Measurements from ENCODE around the gene NATD1. TPM values are rescaled to one million over a fixed set of nuclear protein-coding genes. Genes with fewer than 3 reads are reported as not detected.

The NATD1 gene
- total RNA-seq, 8 experiments from 2014 or later: 3.6 to 10.8 (median 4.9) TPM

DNA sequence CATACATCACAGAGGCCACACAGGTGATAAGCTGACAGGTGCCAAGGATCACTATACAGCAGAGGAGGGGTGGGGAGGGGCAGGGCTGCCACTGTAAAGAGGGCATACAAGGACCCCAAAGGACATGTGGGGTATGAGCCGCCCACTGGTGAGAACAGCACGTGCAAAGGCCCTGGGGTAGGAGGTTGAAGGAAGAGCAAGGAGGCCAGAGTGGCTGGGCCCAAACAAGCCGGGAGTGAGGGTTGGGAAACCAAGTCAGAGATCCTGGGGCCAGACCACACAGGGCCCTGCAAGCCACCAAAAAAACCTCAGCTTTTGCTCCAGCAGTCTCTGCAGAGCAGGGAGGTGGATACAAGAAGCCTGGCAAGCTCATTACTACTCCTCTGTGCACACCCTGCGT lies 6.5 kb downstream of the NATD1 start:
- peaks cover 8 to 17% of the 10 kb centered on the region in 2 donors for H3K4me1 ChIP-seq (replicated peaks in 1 of 2)
- H3K4me3 ChIP-seq: no peak overlapping the region
- WGBS, 10 experiments: 67 to 80% (median 74%) methylated on average over 1 to 3 of the region's 4 CpGs; no CpG with 5 or more reads in 7 of the 10 experiments
- ATAC-seq (replicated peaks in 6 of 8): no peak
- in situ Hi-C loops (cut with MboI; ENCODE audit: low pct_unique_long_range_greater_than_20kb in 2 of 9, low sequenced_read_pairs in 9 of 9, unreplicated experiment in 9 of 9): loop anchor here in 1 of 9 experiments (25.0 kb wide), 1 partner anchor 109 kb away; the partner anchor contains the start of gene DHRS7B
- H3K27ac ChIP-seq: no peak overlapping the region

DNA sequence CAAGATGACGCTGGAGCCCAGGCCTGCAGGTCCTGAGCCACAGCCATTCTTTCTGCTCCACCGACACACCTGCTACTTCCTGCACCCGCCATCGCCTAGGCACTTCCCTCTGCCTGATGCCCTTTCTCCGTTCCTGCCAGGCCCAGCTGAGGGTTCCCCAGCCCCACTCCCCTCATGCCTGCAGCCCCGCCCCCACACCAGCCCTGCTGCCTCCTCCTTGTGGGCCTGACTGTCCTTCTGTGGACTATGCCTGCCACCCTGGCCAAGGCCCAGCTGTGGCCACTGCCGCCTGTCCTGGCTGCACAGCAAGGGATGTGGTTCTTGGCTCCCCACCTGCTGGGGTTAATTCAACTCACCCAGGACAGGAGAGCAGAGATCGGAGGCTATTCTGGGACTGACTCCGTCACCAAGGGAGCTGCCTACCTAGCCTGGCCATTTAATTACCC lies 7.5 kb downstream of the NATD1 start:
- Histone ChIP-seq H3K4me1 (replicated peaks in 1 of 2) (peaks cover 16 to 25% of the 10 kb centered on the region in 2 donors), H3K27ac (no peak overlapping the region), H3K4me3 (no peak overlapping the region)
- in situ Hi-C loops (cut with MboI; ENCODE audit: low pct_unique_long_range_greater_than_20kb in 2 of 9, low sequenced_read_pairs in 9 of 9, unreplicated experiment in 9 of 9): loop anchor here in 1 of 9 experiments (25.0 kb wide), 1 partner anchor 108 kb away; the partner anchor contains the start of gene DHRS7B
- ATAC-seq (replicated peaks in 6 of 8): no peak
- WGBS, 10 experiments: 80 to 100% (median 100%) methylated on average over 1 to 2 of the region's 9 CpGs; no CpG with 5 or more reads in 7 of the 10 experiments

DNA sequence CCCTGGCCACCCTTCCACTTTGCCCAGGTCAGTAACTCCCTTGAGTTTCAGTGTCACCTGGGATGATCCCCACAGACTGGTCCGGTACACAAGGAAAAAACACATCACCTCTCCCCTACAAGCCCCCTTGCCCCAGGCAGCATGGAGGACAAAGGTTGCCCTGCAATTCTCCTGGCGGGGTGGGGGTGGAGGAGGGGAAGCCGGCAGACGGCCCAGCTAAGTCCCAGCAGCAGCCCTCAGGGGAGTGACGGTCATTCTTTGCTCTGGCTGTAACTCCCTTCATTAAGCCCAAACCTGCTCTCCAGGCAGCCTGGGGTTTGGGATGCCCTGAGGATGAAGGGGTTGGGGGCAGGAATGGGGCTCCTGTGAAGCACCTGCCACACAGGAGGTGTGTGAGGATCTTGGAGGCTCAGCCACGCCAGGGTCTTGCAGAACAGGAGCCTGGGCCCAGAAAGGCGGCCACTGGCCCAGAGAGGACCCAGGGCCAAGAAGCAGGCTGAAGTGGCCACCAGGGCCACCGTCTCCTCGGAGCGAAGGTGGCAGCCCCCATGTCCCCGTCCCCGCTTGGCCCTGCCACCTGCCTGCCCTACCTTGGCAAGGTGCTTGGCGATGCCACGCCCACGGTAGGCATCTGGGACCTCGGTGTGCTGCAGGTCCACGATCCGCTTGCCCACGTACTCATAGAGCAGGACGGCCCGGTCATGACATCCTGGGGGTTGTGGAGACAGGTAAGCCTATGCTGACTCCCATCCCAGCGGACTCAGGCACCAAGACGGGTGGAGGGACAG lies 9.5 kb downstream of the NATD1 start:
- Histone ChIP-seq H3K4me3 (no peak overlapping the region), H3K27ac (no peak overlapping the region), H3K4me1 (replicated peaks in 1 of 2) (peaks cover 16 to 24% of the 10 kb centered on the region in 2 donors)
- no peak for ATAC-seq (replicated peaks in 6 of 8)
- in situ Hi-C loops (cut with MboI; ENCODE audit: low pct_unique_long_range_greater_than_20kb in 2 of 9, low sequenced_read_pairs in 9 of 9, unreplicated experiment in 9 of 9): loop anchor here in 1 of 9 experiments (25.0 kb wide), 1 partner anchor 106 kb away; the partner anchor contains the start of gene DHRS7B
- 56 to 100% (median 80%) methylated on average over 1 to 5 of the region's 23 CpGs; no CpG with 5 or more reads in 5 of the 10 experiments for WGBS, 10 experiments

DNA sequence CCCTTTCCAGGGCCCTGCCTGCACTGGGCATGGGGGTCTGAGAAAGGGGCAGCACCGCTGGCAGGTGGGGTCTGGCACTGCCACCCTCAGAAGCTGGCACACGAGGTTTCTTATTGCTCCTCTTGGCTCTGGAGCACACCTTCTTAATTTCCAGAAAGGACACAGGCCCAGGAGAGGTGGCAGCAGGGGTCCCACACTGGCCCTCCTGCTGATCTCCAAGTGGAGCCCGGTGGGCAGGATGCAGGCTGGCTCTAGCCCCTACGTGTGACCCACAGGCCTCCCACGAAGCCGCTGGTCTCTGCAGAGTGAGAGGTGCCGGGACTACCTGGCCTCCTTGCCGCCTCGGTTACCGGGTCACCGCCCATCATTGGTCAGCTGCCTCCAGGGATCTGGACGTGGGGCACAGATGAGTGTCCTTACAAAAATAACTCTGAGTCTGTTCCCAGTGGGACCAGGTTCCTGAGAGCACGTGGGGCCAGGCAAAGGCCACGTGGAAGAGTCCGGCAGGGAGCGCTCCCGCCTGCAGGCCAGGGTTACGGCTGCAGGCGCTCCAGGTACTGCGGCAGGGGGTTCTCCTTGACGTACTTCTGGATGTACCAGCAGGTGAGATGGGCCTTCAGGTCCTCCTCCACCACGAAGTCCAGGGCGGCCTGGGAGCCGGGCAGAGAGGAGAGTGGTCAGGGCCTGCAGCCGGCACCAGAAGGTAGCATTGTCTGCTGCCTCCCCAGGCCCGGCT lies 10.3 kb downstream of the NATD1 start:
- 48 to 89% (median 86%) methylated on average over 1 to 10 of the region's 26 CpGs; no CpG with 5 or more reads in 5 of the 10 experiments for WGBS, 10 experiments
- Histone ChIP-seq H3K27ac (no peak overlapping the region), H3K4me1 (replicated peaks in 1 of 2) (peaks cover 16 to 24% of the 10 kb centered on the region in 2 donors), H3K4me3 (no peak overlapping the region)
- in situ Hi-C loops (cut with MboI; ENCODE audit: low pct_unique_long_range_greater_than_20kb in 2 of 9, low sequenced_read_pairs in 9 of 9, unreplicated experiment in 9 of 9): loop anchor here in 1 of 9 experiments (25.0 kb wide), 1 partner anchor 106 kb away; the partner anchor contains the start of gene DHRS7B
- ATAC-seq (replicated peaks in 6 of 8): no peak

DNA sequence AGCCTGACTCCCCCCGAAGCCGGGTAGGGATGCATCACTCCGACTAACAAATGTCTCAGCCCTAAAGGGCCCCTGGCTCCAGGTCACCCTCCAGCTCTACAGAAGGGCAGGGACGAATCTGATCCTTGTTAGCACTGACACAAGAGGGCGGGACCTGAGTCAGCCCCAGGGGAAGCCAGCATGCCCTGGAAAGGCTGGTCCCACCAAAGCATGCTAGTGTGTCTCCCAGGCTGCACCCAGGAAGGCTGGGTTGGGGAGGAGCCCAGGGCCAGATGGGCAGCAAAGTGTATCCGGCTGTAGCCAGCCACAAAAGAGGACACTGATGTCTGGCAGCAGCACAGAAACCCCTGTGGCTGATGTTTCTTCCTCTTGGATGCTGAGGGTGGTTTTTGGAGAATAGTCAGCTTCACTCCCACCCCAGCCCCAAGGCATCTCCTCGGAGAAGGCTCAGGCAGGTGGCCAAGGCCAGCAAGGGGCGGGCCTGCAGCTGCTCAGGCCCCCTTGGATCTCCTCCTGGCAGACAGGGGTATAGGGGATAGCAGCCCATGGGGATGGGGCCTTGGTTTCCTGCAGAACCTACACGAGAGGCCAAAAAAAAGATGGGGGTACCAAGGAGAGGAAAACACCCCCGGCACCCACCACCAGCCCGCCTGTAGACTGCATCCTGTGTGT lies 11.0 kb downstream of the NATD1 start:
- H3K27ac ChIP-seq: no peak overlapping the region
- peak; percentile 48 to 87 (median 78) for ATAC-seq (replicated peaks in 6 of 8)
- WGBS, 10 experiments: 0 to 74% (median 54%) methylated on average over 1 to 5 of the region's 11 CpGs; no CpG with 5 or more reads in 6 of the 10 experiments
- peaks cover 16 to 24% of the 10 kb centered on the region in 2 donors for H3K4me1 ChIP-seq (replicated peaks in 1 of 2)
- H3K4me3 ChIP-seq: no peak overlapping the region
- in situ Hi-C loops (cut with MboI; ENCODE audit: low pct_unique_long_range_greater_than_20kb in 2 of 9, low sequenced_read_pairs in 9 of 9, unreplicated experiment in 9 of 9): loop anchor here in 1 of 9 experiments (25.0 kb wide), 1 partner anchor 105 kb away; the partner anchor contains the start of gene DHRS7B

DNA sequence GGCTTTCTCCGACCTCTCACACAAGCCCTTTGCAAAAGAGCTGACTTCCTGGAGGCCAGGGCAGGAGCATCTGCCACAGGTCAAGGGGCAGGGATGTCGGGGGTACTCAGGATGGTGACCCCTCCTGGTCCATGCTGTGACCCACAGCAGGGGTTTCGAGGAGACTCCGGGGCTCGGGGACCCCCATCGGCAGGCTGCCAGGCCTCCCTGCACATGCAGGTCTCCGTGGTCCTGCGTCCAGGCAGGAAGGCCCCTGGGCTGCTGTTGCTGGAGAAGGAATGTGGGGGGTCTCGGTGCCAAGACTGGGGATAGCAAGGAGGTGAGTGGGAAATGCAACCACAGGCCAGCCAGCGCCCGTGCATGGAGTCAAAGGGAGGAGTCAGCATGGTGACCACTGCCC lies 11.6 kb downstream of the NATD1 start:
- peak overlapping the region in 1 of 2 donors; percentile 1 for H3K27ac ChIP-seq
- peaks cover 16 to 24% of the 10 kb centered on the region in 2 donors for H3K4me1 ChIP-seq (replicated peaks in 1 of 2)
- in situ Hi-C loops (cut with MboI; ENCODE audit: low pct_unique_long_range_greater_than_20kb in 2 of 9, low sequenced_read_pairs in 9 of 9, unreplicated experiment in 9 of 9): loop anchor here in 1 of 9 experiments (25.0 kb wide), 1 partner anchor 104 kb away; the partner anchor contains the start of gene DHRS7B
- ATAC-seq (replicated peaks in 6 of 8): no peak
- no peak overlapping the region for H3K4me3 ChIP-seq
- no CpG with 5 or more reads among the region's 11 CpGs for WGBS, 10 experiments

DNA sequence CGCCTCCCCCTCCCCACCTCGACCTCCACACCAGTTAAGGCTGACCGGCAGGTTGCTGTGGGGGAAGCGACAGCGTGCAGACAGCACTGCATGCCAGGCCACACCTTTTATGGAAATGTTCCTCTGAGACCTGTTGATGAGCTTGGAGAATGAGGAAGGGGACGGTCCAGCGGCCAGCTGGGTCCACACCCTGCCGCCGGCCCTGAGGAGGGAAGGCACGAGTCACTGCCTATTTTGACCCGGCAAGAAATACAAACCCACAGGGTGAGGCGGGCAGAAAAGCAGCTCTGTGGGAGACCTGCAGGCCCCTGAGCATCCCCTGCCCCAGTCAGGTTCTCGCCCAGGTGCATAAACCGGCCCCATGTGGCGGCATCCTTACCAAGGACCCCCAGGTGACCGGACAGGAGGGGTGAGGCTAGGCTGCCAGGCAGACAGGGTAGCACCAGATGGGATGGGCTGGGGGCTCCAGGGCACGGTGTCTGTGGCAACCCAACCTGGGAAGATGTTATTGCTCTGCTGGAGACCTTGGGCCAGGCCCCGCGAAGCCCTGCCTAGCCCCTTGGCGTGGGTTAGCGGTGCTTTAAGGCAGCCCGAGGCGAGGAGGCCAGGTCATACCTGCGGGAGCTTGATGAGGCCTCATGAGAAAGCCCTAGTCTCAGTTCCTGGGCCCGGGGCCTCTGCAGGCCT lies 12.7 kb downstream of the NATD1 start:
- Histone ChIP-seq H3K27ac (no peak overlapping the region), H3K4me1 (replicated peaks in 1 of 2) (peaks cover 16 to 24% of the 10 kb centered on the region in 2 donors), H3K4me3 (no peak overlapping the region)
- WGBS, 10 experiments: 0 to 94% (median 59%) methylated on average over 1 to 7 of the region's 25 CpGs; no CpG with 5 or more reads in 4 of the 10 experiments
- ATAC-seq (replicated peaks in 6 of 8): peak in 7 of 8 experiments; percentile 5 to 39 (median 20)
- in situ Hi-C loops (cut with MboI; ENCODE audit: low pct_unique_long_range_greater_than_20kb in 2 of 9, low sequenced_read_pairs in 9 of 9, unreplicated experiment in 9 of 9): loop anchor here in 1 of 9 experiments (25.0 kb wide), 1 partner anchor 103 kb away; the partner anchor contains the start of gene DHRS7B

DNA sequence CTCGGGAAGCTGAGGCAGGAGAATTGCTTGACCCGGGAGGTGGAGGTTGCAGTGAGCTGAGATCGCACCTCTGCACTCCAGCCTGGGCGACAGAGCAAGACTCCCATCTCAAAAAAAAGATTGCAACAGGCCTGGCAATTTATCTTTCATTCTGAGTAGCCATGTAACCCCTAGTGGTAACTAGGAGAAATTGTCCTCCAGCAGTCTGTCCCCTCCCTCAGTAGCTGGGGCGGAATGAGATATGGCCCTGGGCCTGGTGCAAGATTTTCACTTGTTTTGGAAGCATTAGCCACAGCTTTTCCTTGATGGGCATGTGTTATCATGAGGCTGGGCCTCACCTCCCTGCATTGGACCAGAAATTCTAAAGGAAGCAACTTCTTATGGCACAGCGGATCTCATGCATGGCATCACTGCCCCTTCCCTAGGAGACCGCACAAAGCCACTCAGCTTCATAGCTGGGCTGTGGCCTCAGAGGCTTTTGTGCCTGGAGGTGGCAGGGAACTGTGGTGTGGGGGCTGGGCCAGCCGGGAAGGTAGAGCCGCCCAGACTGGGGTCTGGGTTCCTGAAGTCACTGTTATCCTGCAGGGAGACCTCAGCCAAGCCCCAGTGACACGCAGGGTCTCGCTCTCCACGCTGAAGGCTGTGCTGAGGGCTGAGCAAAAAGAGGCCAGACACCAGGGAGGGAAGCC lies 13.4 kb downstream of the NATD1 start:
- in situ Hi-C loops (cut with MboI; ENCODE audit: low pct_unique_long_range_greater_than_20kb in 2 of 9, low sequenced_read_pairs in 9 of 9, unreplicated experiment in 9 of 9): loop anchor here in 1 of 9 experiments (25.0 kb wide), 1 partner anchor 103 kb away; the partner anchor contains the start of gene DHRS7B
- 78 to 100% (median 96%) methylated on average over 1 to 4 of the region's 12 CpGs; no CpG with 5 or more reads in 4 of the 10 experiments for WGBS, 10 experiments
- H3K27ac ChIP-seq: no peak overlapping the region
- peak; percentile 10 to 62 (median 27) for ATAC-seq (replicated peaks in 6 of 8)
- H3K4me3 ChIP-seq: no peak overlapping the region
- H3K4me1 ChIP-seq (replicated peaks in 1 of 2): peaks cover 16 to 24% of the 10 kb centered on the region in 2 donors

DNA sequence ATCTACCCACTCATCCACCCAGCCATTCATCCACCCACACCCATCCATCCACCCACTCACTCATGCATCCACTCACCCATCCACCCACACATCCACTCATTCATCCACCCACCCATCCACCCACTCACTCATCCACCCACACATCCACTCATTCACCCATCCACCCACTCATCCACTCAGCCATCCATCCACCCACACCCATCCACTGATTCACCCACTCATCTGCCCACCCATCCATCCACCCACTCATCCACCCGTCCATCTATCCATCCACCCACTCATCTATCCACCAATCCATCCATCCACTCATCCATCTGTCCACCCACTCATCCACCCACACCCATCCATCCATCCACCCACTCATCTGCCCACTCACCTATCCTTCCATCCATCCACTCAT lies 17.3 kb downstream of the NATD1 start:
- Histone ChIP-seq H3K27ac (no peak overlapping the region), H3K4me3 (no peak overlapping the region), H3K4me1 (replicated peaks in 1 of 2) (peaks cover 2 to 10% of the 10 kb centered on the region in 2 donors)
- ATAC-seq (replicated peaks in 6 of 8): no peak
- in situ Hi-C loops (cut with MboI; ENCODE audit: low pct_unique_long_range_greater_than_20kb in 2 of 9, low sequenced_read_pairs in 9 of 9, unreplicated experiment in 9 of 9): loop anchor here in 1 of 9 experiments (25.0 kb wide), 1 partner anchor 99 kb away; the partner anchor contains the start of gene DHRS7B
- 0 to 83% (median 14%) methylated on average over 1 of the region's 1 CpG; no CpG with 5 or more reads in 4 of the 10 experiments for WGBS, 10 experiments

DNA sequence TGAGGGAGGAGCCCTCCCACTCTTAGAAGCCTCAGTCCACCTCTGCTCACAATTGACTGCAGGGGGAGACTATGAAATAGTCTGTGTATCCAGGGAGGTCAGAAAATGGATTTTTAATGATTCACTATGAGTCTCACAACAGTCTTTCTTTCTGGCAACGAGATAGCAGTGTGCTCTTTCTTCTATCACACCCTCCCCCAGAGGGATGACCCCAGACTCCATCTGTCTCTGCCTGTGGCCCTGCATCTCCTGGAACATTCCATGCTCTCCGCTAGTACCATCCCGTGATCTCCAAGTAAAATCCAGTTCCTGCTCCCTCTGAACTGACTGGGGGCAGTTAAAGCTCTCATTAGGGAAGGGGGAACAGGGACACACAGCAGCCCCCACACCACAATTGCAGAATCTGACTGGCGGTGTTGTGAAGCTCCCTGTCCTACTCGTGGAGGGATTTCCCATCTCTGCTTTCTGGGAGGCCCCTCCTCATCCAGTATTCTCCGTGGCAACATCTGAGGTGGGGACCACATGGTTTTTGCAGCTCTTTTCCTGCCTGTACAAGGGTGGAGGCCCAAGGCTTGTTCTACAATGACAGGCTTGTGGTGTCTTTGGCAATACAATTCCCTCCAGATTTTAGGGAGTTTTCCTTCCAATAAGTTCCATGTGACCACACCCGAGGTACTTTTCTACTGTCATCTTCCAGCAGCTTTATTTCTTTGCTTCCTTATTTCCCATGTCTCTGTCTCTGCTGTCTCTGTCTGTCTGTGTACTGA lies 19.4 kb downstream of the NATD1 start:
- WGBS, 10 experiments: 0 to 100% (median 55%) methylated on average over 1 to 5 of the region's 7 CpGs; no CpG with 5 or more reads in 2 of the 10 experiments
- in situ Hi-C loops (cut with MboI; ENCODE audit: low pct_unique_long_range_greater_than_20kb in 2 of 9, low sequenced_read_pairs in 9 of 9, unreplicated experiment in 9 of 9): loop anchor here in 1 of 9 experiments (25.0 kb wide), 1 partner anchor 96 kb away; the partner anchor contains the start of gene DHRS7B
- peak in 4 of 8 experiments; percentile 17 to 95 (median 72) for ATAC-seq (replicated peaks in 6 of 8)
- Histone ChIP-seq H3K4me3 (no peak overlapping the region), H3K4me1 (replicated peaks in 1 of 2) (no peaks in the 10 kb centered on the region), H3K27ac (no peak overlapping the region)
